GM19193 (cell line): ENCODE results near the gene HOXC4.

Experiments
- POLR2A ChIP-seq: IDR thresholded peaks from 4 replicates; pipeline ENCODE4 v1.6.1; 2011; ENCODE audit not compliant: insufficient read depth, insufficient read length; ENCODE audit errors: extremely low read depth

Gene HOXC4

DNA sequence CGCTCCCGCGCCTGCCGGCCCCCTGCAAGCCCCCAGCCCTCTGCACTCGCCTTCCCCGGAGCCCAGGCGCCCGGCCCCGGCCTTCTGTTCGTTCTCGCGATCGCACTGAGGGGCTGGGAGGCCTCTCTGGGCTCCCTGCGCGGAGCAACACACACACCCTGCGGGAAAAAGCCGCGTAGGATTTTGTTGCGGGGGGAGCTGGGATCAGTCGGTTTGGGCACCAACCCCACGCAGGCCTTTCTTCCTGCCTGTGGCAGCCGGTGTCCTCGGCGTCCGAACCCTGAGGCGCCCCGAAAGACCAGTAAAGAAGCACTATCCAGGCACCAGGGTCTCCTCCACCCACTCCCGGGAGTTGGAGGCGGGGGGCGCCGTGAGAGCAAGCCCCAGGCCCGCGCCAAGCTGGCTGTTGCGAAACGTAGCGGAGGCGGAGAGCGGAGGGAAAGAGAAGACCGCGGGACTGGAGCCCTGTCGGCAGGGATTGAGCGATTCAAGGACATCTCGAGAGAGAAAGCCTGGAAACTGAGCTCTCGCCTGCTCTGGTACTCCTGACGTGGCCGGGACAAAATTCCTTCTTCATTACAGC is 22.7 kb upstream of the HOXC4 start:
- TF ChIP-seq POLR2A = no peak

DNA sequence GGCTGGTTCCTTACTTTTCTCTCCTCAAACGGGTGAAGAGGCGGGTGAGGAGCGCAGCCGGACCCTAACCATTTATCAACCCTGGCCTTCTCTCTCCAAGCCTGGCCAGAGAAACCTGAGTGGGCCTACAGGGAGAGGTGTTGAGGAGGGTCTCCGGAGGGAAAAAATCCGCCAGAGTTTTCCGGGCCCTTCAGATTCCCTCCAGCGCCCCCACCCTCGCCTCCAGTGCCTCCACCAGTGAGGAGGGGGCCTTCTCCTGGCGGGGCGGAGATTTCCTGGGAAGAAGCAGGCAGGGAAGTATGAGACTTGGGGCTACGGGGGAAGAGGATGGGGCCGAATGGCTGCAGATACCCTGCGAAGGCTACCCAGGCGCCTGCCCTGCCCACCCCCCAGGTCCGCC is 22.2 kb upstream of the HOXC4 start:
- no peak for TF ChIP-seq POLR2A

DNA sequence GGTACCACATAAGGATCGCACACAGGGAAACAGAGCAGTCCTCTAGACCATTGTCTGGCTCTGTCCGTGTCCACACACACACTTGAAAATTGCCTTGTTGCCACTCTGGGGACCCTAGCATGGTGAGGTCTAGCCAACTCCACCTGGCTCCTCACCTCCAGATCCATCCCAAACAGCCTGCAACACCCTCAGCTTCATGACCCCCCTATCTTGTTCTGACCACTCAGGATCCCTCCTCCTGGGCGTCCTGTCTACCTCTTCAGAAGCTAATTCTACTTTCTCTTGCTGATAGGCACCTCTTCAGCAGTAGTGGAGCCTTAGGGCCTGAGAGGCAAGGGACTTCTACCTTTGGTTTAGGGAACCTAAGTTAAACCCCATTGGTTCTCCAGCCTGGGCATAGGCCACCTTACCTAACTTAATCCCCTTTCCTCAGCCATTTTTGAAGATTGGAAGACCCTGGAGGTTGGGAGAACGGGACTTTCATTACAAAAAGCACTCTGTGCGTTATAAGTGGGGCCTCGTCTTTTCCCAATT is 21.5 kb upstream of the HOXC4 start:
- no peak for TF ChIP-seq POLR2A

DNA sequence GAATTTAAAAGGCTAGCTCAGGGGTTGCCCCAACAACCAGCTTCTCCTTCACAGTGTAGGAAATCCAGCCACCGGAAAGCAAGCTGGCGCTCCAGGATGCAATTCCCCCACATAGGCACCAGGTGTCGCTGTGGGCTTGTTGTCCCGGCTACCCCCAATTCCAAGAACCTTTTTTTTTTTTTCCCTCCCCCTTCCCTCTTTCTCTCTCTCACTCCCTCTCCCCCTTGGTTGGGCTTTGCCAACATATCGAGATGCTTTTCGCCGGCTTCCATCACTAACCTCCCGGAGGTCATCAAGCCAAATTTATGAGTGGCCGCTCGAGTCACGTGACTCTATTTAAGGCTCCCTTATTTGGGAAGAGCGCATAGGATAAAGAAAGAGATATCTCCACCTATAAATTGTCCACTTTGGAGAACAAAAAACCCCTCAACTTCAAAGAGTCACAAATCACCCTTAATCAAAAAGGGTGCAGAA is 21.0 kb upstream of the HOXC4 start, which contains the start of gene HOXC5:
Gene HOXC5 (plus strand): TSS at position 424 of the 474 bp plus-strand sequence. CDS start 73 bp downstream, outside the sequence.
- TF ChIP-seq POLR2A = no peak

DNA sequence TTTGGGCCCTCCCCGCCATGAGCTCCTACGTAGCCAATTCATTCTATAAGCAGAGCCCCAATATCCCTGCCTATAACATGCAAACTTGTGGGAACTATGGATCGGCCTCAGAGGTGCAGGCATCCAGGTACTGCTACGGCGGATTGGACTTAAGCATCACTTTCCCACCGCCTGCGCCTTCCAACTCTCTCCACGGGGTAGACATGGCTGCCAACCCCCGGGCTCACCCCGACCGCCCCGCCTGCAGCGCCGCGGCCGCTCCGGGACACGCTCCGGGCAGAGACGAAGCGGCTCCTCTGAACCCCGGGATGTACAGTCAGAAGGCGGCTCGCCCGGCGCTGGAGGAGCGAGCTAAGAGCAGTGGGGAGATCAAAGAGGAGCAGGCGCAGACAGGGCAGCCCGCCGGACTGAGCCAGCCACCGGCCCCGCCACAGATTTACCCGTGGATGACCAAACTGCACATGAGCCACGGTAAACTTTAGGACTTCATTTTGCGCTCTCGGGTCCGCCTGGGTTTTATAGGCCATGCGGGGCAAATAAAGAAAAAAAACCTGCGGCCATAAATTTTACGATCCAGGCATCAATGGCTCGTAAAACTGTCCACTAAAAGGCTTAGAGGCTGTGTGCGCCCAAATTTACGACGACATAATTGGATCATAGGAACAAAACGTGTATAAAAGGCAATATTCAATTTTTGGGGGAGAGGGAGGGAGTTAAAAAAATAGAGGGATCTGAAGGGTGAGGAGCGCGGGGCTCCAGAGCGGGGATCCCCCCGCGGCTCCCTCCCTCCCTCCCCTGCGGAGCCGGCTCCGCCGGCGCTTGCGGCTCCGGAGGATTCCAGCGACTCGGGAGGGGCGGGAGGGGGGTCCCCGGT is 20.3 kb upstream of the HOXC4 start:
- no peak for TF ChIP-seq POLR2A

DNA sequence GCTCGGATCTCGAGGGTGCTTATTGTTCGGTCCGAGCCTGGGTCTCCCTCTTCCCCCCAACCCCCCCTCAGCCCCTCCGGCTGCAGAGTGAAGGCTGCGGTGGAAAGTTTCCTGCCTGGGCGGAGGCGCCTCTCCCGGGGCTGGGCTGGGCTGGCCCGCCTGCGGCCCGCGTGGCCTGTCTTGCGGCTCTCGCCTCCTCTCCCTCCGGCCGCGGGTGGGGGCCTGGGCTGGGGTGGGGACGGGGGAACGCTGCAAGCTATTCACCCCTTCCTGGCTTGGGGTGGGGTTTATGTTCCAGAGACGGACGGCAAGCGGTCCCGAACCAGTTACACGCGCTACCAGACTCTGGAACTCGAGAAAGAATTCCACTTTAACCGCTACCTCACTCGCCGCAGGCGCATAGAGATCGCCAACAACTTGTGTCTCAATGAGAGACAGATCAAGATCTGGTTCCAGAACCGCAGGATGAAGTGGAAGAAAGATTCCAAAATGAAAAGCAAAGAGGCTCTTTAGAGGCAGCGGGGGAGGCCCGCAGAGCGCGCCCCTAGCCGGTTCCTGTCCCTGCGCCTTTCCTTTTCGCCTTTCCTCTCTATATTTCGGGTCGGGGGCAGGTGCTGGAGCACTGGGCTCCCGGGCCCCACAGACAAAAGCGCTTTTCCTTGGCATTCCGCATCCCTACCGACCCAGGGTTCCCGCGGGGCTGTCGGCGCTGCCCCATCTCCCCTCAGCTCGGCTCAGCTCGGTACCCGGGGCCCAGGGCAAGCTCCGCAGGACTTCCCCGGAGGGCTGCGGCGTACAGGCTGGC is 19.5 kb upstream of the HOXC4 start:
- no peak for TF ChIP-seq POLR2A

DNA sequence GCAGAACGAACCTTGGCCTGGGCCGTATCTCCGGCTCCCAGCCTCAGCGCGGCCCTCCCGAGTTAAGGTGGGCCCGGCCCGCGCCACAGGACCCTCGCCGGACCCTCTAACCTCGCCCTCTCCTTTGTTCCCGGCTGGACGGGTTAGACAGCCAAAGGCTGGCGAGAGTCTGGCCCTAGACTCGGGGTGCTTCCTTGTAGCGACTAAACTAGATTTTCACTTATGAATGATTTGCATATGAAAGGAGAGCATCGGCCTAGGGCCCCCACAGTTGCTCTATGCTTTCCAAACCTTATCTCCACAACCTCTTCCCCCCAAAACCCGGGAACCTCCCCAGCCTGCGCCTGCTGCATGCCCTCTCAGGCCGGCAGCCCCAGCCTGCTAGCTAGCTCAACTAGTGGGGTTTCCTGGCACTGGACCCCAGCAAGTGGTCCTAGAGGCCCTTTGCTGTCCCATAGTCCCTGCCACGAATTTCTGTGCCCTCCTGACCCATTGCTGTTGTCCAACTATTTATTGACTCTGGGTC is 18.8 kb upstream of the HOXC4 start:
- no peak for TF ChIP-seq POLR2A

DNA sequence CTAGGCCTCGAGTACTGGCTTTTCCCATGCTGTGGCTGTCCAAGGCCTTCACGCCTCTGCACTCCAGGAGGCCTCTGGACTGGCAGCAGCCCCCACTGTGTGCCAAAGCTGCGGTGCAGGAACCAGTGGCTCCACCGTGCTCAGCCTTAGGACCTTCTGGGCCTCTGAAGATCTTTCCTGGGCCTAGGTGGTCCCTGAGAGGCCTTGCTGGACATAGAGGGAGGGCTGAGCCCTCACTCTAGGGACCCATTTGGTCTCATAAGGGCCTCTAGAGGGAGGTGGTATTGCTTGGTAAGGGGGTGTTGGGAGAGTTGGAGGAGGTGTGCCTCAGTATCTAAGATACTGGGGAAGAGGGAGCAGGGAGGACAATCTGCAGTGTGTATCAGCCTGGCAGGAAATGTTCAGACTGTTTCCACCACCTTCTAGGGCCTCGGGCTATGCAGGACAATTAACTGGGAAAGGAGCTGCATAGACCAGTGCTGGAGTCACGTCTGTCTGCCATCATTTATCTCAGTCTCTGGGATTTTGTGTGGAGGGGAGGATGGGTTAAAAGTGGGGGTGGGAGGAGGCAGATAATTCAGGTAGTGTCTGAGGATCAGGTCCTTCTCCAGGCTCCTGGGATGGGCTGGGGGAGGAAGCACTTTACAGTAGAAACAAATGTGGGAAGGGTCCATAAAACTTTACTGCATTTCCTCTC is 17.9 kb upstream of the HOXC4 start:
- TF ChIP-seq POLR2A = no peak

DNA sequence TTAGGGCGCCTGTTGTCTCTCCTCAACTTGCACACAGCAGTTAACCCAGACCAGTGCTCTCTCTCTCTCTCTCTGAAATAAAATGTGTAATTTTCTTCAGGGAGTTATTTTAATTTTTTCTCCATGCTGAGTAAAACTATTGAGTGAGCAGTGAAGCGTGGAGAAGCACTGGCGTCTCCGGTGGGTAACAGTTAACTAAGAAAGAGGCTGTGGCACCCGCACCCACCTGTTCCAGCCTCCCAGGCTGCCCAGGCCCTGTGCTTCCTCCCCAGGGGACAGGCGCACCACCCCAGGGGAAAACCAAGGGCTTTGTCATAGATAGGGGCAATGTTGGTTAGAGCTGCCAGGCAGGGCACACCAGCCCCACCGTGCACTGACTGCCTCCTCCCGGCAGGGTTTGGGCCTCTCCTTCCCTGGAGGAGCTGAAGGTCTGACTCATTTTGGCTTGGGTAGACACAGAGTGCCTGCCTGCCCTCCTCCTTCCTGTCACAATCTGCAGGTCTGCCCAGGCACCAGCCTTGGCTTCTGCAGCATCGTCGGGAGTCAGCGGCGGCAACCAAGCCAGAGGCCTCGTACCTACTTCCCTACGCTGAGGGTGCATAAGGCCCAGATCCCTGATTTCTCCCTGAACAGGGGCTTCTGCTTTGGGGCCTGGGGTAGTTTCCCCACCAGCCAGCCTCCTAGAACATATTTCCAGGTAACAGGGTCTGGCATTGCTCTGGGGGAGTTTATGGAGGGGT is 16.8 kb upstream of the HOXC4 start:
- no peak for TF ChIP-seq POLR2A

DNA sequence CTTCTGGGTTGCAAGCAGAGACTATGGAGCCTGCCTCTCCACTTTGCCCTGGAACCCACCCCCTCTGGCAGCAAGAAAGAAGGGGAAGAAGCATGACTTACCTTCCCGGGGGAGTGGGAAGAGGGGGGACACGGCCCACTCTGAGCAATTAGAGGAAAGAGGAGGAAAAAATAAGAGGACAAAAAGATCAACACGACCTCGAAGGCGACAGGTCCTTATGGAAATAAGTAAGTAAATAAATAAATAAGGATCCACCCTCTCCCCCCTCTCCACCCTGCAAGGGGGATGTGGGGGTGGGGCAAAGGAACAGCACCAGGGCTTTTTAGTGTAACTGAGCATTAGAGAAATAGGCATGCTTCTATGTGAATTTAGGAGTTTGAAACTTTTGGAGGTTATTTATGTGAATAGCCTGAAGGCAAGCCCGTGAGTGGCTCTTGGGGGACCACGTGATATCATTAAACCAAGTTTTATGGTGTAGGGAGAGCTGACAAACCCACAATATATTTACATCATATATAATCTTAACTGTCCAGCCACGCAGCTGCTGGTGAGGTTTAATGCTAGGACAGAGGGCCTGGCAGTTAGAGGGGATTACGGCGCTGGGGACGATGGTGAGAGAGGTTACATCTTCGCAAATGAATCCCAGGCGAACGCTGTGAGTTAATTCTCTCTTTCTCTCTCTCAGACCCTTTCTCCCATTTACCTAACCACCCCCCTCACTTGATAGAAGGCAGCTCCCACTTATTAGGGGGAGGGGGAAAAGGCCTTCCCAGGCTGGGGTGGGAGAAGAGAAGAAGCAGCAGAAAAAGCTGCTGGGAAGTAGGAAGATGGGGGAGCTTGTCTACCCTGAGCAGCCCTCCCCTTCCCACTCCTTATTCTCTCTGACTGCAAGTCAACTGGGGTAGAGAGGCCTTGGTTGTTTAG is 16.0 kb upstream of the HOXC4 start:
- no peak for TF ChIP-seq POLR2A

DNA sequence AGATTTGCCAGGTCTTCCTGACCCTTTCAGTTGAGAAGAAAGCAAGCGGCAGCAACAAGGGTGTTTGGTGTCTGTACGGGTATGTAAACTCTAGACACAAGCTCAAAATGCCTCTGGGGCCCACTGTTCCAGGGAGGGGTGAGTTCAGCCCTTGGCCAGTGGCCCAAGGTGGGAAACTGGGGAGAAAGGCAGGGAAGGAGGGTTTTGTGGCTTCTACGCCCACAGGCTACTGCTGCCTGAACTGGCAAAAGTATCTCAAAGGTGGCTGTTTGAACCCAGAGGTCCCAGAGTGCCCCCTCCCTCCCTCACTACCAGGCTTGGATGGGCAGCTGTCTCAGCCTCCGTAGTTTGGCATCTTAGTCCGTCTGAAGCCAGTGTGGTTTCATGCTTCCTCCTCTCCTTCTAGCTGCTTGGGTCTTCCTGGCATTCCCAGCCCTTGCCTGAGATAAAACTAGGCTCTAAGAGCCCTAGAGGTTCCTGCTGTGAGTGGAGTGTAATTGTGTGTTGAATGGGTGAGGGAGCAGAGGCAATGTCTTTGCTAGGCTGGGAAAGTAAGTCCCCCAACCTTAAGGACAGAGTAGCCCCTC is 15.3 kb upstream of the HOXC4 start:
- TF ChIP-seq POLR2A = no peak

DNA sequence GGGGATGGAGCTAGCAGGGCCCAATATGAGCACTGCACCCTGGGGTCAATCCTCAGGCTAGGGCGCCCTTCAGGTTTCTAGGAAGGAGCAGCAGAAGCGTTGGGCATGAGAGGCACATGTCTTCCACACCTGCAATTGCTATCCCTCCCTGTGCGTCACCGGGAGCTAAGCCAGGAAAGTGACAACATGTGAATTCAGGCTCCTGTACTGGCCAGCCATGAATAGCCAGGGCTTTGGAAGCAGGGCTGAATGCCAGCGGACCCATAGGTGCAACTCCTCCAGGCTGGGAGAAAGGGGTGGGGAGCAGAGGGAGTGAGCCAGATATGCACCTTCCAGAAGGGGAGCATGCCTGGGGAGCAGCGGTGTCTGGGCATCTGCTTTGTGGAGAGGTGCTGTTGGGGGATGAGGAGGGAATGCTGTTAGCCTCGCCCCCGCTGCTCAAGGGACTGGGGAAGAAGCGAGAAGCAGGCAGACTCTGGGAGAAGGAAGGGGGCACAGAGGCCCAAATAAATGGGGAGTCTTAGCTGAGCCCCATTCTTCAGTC is 14.7 kb upstream of the HOXC4 start:
- no peak for TF ChIP-seq POLR2A
